NCI-H128 (cell line): ENCODE measurements around the gene NPAS2.

Experiments
- DNase-seq: peaks from one replicate; lab custom pipeline; 2025; ENCODE audit not compliant: unreplicated experiment; lab: John Stamatoyannopoulos, UW

The NPAS2 gene

DNA sequence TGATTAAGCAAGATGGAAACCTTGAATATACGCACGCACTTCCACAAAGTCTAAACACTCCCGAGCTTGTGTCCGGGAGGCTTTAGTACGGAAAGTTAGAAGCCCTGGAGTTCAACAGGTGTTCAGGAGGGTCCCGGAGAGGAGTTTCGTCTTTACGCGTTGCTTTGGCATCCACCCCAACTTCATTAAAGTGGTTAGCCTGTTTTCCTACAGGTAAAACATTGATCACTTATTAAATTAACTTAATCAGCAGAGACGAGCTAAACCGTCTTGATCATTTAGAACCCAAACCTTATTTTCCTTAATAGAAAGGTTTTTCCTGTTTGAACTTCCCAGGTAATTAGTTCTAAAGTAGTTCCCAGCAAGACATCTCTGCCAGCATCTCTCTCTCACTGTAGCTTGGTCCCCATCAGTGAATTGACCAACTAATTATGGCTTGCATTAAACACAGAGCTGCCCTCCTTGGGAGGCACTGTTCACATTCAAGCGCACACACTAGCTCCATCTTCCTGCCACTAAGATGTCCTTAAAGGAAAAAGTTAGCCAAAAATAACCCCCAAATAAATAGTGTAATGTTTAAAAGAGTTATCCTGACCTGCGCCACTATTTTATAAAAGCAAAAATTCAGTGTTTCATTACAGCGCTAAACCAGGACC, 1.4 kb downstream of the NPAS2 start:
- no peak for DNase-seq

DNA sequence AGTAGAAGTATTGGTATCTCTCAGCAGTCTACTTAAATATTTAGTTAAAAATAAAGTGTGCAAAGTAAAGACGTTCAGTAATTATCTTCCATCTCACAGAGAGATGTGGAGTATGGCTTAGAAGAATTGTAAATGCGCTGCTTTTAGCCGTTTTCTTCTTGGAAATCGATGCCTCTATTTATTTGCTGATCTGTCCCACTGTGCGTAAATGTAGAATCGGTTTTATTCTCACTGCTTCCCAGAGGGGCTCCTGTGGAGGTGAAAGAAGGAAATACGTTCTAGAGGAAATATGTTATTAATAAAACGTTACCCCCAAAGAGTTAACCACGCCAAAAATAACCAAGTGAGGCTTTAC, 1.9 kb downstream of the NPAS2 start:
- no peak for DNase-seq

GRCh38 chr2:100822587-100823248, 2.8 kb downstream of the NPAS2 start:
- DNase-seq = no peak

DNA sequence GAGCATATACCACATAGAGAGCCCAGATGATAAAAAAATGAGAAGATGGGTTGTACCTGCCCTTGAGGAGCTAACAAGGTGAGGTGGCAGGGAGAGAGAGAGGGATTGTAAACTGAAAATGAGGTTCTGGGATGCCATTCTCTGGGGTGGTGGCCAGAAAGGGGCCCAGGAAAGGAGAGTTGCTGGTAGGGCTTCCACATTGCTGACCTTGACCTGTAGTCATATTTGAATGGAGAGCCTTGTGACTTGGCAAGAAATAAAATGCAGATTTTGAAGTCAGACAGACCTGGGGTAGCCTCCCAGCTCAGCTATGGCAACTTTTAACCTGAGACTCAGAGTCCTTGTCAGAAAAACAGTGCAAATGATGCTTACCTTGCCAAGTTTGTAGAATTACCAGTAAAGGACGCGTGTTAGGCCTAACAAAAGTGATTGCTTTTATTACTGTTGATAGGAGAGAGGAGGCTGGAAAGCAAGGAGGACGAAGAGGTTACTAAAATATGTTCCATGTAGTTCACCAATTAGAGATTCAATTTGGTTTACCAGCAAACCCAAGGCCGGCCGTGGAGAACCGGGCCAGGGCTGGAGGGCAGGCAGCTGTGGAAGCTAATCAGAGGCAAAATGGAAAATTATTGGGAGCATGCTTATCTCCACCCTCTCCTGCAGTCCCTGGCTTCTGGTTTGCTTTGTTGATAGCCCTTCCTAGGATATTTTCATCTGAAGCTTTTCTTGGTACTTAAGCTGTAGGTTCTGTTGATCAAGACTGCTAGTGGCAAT, 3.9 kb downstream of the NPAS2 start:
- DNase-seq = no peak

DNA sequence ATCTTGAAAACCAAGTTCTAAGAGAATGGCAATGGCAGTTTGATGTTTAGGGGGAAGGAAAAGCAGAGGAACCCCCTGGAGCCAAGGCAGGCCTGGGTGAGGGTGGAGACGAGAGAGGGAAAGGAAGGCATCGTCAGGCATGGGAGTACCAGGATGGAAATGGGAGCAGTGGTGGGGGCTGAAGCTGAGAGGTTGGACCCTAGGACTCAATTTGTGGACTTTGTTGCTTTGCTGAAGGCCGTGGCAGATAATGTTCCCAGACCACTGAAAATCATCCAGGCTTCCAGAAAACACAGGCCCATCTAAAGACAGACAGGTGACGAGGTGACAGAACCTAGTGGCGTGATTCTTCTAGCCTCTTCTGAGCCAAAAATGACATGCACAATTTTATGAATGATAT, 4.9 kb downstream of the NPAS2 start:
- no peak for DNase-seq

DNA sequence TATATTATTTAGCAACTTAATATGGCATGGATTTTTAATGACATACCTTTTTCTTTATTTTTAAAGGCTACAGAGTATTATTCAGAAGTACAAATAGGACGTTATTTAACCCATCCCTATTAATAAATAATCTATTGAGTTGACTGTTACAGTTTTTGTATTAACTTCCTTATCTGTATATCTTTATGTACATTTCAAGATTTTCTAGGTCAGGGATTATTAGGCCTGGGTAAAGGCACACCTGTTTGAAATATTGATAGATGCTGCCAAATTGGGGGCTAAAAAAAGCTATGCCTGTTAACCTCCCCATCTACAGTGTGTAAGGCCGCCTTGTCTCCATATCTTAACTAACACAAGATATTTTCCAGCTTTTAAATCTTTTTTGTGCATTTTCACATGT, 6.6 kb downstream of the NPAS2 start:
- no peak for DNase-seq

GRCh38 chr2:100831158-100831750, 11.3 kb downstream of the NPAS2 start:
- no peak for DNase-seq

DNA sequence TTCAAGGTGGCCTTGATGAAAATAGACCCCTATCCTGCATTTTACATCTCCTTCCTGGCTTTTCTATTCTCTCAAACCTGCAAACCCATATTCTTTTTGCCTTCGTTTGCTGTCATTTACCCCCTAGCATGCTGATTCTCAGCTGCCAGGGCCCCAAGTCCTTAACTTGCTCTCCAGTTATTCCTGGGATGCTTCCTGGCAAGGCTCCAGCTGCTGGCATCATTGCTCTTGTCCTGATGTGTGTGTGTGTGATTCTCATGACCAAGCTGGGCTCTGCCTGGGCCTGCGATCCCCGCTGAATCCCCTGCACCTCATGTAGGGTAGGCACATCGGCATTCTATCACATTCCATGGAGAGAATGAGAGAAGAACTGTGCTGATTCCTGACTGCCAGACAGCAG, 11.9 kb downstream of the NPAS2 start:
- DNase-seq = no peak

DNA sequence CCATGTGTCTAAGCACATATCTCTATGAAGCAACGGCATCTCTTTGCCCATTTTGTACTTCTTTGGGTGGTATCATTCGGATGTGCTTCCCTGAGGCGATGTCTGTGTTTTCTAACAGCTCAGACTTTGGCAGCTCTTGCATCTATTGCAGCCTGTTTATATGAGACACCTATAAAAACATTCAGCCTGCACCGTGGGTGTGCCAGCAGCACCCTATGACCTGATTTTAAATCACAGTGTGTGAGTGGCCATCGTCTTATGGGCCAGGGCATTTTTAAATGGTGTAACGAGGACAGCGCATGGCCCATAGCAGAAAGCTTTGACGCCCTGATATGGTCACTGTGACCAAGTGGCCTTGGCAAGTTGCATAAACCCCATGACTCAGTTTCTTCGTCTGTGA, 12.9 kb downstream of the NPAS2 start:
- DNase-seq = no peak

GRCh38 chr2:100833331-100833730, 13.4 kb downstream of the NPAS2 start:
- no peak for DNase-seq

DNA sequence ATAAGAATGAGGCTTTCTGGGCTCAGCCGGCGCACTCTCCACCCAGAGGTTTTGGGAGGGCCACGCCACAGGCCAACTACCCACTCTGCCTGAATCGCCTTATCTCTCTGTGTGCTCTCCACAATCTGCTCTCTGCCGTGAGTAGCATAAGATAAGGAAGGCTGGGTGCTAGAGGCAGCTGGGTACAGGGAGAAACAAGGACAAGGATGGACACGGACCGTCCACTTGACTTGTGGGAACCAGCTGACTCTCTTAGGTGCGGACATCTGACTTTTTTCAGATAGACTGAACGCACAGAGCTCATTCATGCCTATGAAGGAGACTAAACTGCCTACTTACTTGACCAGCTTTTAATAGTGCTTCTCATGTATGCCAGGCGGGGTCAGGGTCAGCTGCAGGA, 14.3 kb downstream of the NPAS2 start:
- no peak for DNase-seq

GRCh38 chr2:100835006-100835659, 15.2 kb downstream of the NPAS2 start:
- no peak for DNase-seq

GRCh38 chr2:100840519-100840918, 20.6 kb downstream of the NPAS2 start:
- DNase-seq = no peak

DNA sequence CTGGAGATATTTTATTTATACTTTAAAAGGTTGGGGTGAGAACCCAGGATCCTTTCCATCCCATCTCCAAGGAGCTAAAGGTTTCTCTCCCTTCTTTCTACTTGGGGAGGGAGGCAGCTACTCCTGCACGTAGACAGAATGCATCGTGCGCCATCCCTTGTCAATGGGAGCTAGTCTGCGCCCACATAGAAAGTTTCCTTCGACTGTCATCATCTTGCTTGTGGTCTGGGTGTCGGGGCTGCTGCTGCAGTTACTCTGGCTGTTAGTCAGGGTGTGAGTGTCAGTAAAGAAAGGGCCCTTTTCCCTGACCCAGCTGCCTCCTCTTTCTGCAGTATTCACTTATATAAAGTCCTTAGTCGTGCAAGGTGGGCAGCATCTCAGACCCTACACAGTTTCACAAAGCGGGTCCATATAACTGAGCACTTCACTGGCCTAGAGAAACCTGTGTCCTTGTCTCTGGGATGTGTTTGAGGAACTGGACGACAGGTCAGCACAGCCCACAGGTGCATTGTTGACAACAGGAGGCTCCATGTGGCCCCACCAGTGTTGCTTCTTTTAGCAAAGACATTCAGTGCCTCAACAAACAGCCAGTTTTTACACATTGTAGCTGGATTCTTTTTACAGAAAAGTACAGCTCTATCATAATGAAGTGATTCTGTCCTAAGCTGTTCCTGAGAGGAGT, 22.4 kb downstream of the NPAS2 start:
- no peak for DNase-seq

DNA sequence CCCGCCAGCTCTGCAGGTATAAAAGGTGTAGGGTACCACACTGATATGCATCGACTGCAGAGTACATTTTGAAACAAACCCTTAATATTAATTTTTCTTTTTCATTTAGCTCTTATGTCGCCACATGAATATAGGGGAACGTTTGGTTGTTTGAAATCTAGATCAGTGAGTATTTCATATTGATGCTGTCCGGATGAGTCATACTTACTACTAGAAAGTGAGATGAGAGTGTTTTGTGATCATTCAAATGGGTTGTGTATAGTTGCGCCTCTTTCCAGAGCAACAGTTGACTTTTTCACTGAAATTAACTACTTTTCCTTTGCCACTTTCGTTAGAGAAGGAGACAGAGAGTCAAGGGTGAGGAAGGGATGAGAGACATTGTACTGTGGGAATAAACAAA, 24.6 kb downstream of the NPAS2 start:
- DNase-seq = no peak

DNA sequence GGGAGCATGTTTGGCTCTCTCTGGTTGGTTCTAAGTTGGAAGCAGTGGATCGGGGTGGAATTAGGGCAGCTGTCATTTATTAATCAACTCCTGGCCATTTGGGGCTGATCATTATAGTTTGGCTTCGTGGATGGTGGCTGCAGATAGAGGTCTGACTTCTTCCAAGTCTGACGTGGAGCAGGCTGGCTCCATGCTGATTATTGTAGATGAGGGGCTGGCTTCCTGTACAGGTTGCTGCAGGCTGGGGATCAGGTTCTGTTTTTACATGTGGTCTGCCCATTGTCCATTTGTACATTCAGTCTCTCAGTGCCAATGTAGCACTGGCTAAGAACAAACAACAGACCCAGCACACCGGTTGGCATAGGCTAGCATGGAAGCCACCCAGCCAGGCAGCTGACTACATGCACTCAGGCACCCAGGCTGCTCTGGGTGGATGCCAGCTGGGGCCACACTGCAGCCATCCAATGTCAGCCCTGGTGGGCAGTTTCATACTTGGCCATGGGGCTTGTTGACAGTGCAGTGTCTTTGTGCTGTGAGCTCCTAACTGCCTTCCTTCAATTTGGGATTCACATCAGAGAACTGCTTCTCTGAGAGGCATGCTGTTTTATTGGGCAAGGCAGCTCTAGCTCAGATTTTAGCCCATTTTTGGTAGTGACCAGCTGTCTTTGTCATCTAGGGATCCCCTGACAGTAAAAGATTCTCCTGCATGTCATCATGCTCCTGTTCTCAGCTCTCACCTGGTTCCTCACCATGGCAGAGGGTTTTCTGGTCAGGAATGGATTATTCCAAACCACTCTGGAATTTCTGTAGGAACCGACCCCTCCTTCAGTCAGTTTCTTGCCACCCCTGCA, 25.4 kb downstream of the NPAS2 start:
- no peak for DNase-seq

DNA sequence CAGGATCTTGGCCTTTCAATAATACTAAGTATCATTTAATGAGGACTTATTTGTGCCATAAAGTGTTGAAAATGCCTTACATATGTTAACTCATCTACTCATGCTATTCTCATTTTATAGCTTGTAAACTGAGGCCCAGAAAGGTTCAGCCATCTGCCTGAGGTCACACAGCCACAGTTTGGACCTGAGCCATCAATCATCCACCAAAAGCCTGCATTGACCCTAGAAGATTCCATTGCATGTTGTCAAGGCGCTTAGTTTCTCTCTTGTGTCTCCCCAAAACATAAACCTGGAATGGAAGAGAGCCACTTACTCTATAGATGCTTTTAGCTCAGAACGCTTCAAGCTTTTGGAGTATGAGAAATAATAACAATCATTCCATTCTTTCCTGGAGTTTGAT, 26.8 kb downstream of the NPAS2 start:
- no peak for DNase-seq

- no peak for DNase-seq
Measured at GRCh38 chr2:100852447-100852846, 32.5 kb downstream of the NPAS2 start.

DNA sequence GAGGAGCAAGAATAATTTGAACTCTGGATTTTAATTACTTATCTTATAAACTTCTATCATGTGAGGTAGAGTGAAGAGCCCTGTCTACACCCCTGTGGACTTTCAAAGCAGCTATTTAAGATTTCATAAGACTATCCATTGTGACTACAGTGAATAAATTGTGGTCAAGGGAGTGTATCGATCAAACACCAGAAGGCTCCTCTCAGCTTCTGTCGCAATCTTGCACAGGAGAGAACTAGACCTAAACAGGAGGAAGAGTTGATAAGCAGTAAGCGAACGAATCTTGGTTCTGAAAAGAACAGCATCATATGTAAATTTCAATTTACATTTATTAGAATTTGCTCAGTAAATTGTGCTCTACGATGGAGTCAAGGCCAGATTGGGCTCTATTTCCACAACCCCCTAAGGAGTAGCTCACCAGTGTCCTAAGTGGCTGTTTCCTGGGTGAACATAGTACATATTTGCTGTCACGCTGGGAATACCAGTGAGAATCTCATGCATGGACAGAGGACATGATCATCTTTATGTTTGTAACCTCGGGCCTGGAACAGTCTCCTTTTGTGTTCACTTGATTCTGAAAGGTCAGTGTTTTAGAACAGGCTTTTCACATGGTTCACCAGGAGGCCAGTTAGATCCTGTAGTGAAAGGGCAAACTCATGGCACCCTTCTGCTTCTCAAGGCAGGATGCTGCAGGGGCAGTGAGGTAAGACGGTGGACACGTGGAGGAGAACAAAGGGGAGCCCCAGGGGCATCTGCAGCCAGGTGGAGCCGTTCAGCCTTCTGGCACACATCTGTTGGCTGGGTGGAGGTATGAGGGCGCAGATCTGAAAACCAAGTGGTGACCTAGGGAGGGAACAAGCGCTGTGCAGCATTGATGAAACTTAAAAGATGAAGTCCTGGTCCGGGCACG, 33.3 kb downstream of the NPAS2 start:
- no peak for DNase-seq
